SK-N-SH treated with all-trans-retinoic acid at 6 μM for 48 hours (cell line): ENCODE results near the gene CLTA.

ENCODE experiments used
- ATAC-seq: fragments of 200-7000 bp; cut with Tn5 transposase; 3 replicates; pipeline ENCODE4 v1.9.1; 2020; ENCODE audit warnings: mild to moderate bottlenecking, moderate library complexity
- ARNTL ChIP-seq: fragments of 450-650 bp; formaldehyde crosslinking; IDR thresholded peaks from 2 replicates; pipeline ENCODE4 v1.5.0; 2020; ENCODE audit warnings: low read depth, mild to moderate bottlenecking, moderate library complexity, borderline replicate concordance
- BACH2 ChIP-seq: fragments of 250-450 bp; sonication (Bioruptor Pico); IDR thresholded peaks from 2 replicates; pipeline ENCODE4 v1.9.0; 2021; ENCODE audit warnings: mild to moderate bottlenecking, borderline replicate concordance
- CSDC2 ChIP-seq: fragments of 250-450 bp; sonication (Bioruptor Pico); IDR thresholded peaks from 2 replicates; pipeline ENCODE4 v1.5.0; 2020; ENCODE audit warnings: mild to moderate bottlenecking, moderate library complexity
- ESRRG ChIP-seq: fragments of 250-450 bp; sonication (Bioruptor Pico); IDR thresholded peaks from 2 replicates; pipeline ENCODE4 v1.6.1; 2021; ENCODE audit warnings: mild to moderate bottlenecking
- GLIS3 ChIP-seq: fragments of 250-450 bp; sonication (Bioruptor Pico); IDR thresholded peaks from 2 replicates; pipeline ENCODE4 v1.5.0; 2020; ENCODE audit warnings: mild to moderate bottlenecking, moderate library complexity
- ISL1 ChIP-seq: fragments of 250-450 bp; sonication (Bioruptor Pico); IDR thresholded peaks from 2 replicates; pipeline ENCODE4 v2.1.2; 2022; ENCODE audit warnings: mild to moderate bottlenecking, moderate library complexity
- OSR1 ChIP-seq: fragments of 250-450 bp; sonication (Bioruptor Pico); IDR thresholded peaks from 2 replicates; pipeline ENCODE4 v1.8.0; 2022; ENCODE audit warnings: moderate library complexity, mild to moderate bottlenecking, inconsistent platforms
- RARB ChIP-seq: fragments of 250-450 bp; sonication (Bioruptor Pico); IDR thresholded peaks from 2 replicates; pipeline ENCODE4 v1.8.0; 2021; ENCODE audit warnings: mild to moderate bottlenecking, moderate library complexity
- SNAI2 ChIP-seq: fragments of 250-450 bp; sonication (Bioruptor Pico); IDR thresholded peaks from 2 replicates; pipeline ENCODE4 v1.5.0; 2020; ENCODE audit warnings: mild to moderate bottlenecking, moderate library complexity
- TCF4 ChIP-seq: fragments of 250-450 bp; sonication (Bioruptor Pico); IDR thresholded peaks from 2 replicates; pipeline ENCODE4 v1.8.0; 2021; ENCODE audit warnings: mild to moderate bottlenecking, moderate library complexity, borderline replicate concordance
- TOX ChIP-seq: fragments of 250-450 bp; sonication (Bioruptor Pico); IDR thresholded peaks from 2 replicates; pipeline ENCODE4 v1.8.0; 2021; ENCODE audit warnings: mild to moderate bottlenecking, moderate library complexity, borderline replicate concordance
- ZC3H10 ChIP-seq: fragments of 250-450 bp; sonication (Bioruptor Pico); IDR thresholded peaks from 2 replicates; pipeline ENCODE4 v1.5.1; 2021; ENCODE audit warnings: mild to moderate bottlenecking, moderate library complexity
- ZFP3 ChIP-seq: fragments of 250-450 bp; sonication (Bioruptor Pico); IDR thresholded peaks from 2 replicates; pipeline ENCODE4 v1.5.0; 2020; ENCODE audit warnings: mild to moderate bottlenecking, moderate library complexity
- ZFP30 ChIP-seq: fragments of 450-650 bp; formaldehyde crosslinking; IDR thresholded peaks from 2 replicates; pipeline ENCODE4 v1.5.0; 2022; ENCODE audit warnings: mild to moderate bottlenecking, moderate library complexity
- ZNF70 ChIP-seq: fragments of 450-650 bp; formaldehyde crosslinking; IDR thresholded peaks from 2 replicates; pipeline ENCODE4 v1.5.0; 2020; ENCODE audit warnings: mild to moderate bottlenecking, moderate library complexity
- ZNF8 ChIP-seq: fragments of 450-650 bp; formaldehyde crosslinking; IDR thresholded peaks from 2 replicates; pipeline ENCODE4 v1.5.0; 2020; ENCODE audit warnings: mild to moderate bottlenecking, moderate library complexity
- TF ChIP-seq, protein P1 (sequence below): fragments of 250-450 bp; sonication (Bioruptor Pico); IDR thresholded peaks from 2 replicates; pipeline ENCODE4 v1.8.0; 2020; ENCODE audit warnings: mild to moderate bottlenecking, moderate library complexity, borderline replicate concordance
- TF ChIP-seq, protein P2 (sequence below): fragments of 250-450 bp; sonication (Bioruptor Pico); IDR thresholded peaks from 2 replicates; pipeline ENCODE4 v1.5.0; 2020; ENCODE audit warnings: mild to moderate bottlenecking, moderate library complexity
- TF ChIP-seq, protein P3 (sequence below): fragments of 250-450 bp; sonication (Bioruptor Pico); IDR thresholded peaks from 2 replicates; pipeline ENCODE4 v1.8.0; 2021; ENCODE audit warnings: low read depth, mild to moderate bottlenecking, moderate library complexity, borderline replicate concordance
- TF ChIP-seq, protein P4 (sequence below): fragments of 250-450 bp; sonication (Bioruptor Pico); IDR thresholded peaks from 2 replicates; pipeline ENCODE4 v1.5.1; 2020; ENCODE audit warnings: low read depth, mild to moderate bottlenecking, moderate library complexity

CLTA gene

DNA sequence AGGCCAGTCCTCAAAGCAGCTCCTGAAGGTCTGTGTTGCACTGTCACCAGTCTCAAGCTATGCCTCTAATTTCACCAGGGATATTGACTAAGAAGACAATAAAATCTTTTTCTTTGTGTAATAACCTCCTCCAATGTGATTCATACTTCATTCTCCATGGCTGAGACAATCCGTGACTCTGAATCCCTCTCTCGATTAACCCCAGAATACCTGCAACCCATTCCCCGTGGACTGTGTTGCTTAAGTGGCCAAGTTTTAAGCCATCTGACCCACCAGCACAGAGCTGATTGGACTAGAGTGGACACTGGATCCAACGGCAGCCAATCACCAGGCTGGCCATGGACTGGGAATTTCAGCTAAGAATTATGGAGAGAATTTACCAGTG is 26.9 kb upstream of the CLTA start:
- ATAC-seq: no peak
- TF ChIP-seq, protein P1, sequence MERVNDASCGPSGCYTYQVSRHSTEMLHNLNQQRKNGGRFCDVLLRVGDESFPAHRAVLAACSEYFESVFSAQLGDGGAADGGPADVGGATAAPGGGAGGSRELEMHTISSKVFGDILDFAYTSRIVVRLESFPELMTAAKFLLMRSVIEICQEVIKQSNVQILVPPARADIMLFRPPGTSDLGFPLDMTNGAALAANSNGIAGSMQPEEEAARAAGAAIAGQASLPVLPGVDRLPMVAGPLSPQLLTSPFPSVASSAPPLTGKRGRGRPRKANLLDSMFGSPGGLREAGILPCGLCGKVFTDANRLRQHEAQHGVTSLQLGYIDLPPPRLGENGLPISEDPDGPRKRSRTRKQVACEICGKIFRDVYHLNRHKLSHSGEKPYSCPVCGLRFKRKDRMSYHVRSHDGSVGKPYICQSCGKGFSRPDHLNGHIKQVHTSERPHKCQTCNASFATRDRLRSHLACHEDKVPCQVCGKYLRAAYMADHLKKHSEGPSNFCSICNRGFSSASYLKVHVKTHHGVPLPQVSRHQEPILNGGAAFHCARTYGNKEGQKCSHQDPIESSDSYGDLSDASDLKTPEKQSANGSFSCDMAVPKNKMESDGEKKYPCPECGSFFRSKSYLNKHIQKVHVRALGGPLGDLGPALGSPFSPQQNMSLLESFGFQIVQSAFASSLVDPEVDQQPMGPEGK (CRISPR knock-in tag): no peak
- TF ChIP-seq OSR1 (no peak), ZFP3 (CRISPR knock-in tag) (no peak), ZNF8 (CRISPR knock-in tag) (no peak), SNAI2 (no peak), CSDC2 (CRISPR knock-in tag) (no peak), ZFP30 (CRISPR knock-in tag) (no peak), ZC3H10 (no peak), ZNF70 (no peak), TOX (no peak), GLIS3 (CRISPR knock-in tag) (no peak), ISL1 (no peak), ESRRG (CRISPR knock-in tag) (no peak), ARNTL (CRISPR knock-in tag) (no peak)
- TF ChIP-seq, protein P2, sequence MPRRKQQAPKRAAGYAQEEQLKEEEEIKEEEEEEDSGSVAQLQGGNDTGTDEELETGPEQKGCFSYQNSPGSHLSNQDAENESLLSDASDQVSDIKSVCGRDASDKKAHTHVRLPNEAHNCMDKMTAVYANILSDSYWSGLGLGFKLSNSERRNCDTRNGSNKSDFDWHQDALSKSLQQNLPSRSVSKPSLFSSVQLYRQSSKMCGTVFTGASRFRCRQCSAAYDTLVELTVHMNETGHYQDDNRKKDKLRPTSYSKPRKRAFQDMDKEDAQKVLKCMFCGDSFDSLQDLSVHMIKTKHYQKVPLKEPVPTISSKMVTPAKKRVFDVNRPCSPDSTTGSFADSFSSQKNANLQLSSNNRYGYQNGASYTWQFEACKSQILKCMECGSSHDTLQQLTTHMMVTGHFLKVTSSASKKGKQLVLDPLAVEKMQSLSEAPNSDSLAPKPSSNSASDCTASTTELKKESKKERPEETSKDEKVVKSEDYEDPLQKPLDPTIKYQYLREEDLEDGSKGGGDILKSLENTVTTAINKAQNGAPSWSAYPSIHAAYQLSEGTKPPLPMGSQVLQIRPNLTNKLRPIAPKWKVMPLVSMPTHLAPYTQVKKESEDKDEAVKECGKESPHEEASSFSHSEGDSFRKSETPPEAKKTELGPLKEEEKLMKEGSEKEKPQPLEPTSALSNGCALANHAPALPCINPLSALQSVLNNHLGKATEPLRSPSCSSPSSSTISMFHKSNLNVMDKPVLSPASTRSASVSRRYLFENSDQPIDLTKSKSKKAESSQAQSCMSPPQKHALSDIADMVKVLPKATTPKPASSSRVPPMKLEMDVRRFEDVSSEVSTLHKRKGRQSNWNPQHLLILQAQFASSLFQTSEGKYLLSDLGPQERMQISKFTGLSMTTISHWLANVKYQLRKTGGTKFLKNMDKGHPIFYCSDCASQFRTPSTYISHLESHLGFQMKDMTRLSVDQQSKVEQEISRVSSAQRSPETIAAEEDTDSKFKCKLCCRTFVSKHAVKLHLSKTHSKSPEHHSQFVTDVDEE (CRISPR knock-in tag): no peak
- TF ChIP-seq, protein P3, sequence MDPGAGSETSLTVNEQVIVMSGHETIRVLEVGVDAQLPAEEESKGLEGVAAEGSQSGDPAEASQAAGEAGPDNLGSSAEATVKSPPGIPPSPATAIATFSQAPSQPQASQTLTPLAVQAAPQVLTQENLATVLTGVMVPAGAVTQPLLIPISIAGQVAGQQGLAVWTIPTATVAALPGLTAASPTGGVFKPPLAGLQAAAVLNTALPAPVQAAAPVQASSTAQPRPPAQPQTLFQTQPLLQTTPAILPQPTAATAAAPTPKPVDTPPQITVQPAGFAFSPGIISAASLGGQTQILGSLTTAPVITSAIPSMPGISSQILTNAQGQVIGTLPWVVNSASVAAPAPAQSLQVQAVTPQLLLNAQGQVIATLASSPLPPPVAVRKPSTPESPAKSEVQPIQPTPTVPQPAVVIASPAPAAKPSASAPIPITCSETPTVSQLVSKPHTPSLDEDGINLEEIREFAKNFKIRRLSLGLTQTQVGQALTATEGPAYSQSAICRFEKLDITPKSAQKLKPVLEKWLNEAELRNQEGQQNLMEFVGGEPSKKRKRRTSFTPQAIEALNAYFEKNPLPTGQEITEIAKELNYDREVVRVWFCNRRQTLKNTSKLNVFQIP (CRISPR knock-in tag): no peak

DNA sequence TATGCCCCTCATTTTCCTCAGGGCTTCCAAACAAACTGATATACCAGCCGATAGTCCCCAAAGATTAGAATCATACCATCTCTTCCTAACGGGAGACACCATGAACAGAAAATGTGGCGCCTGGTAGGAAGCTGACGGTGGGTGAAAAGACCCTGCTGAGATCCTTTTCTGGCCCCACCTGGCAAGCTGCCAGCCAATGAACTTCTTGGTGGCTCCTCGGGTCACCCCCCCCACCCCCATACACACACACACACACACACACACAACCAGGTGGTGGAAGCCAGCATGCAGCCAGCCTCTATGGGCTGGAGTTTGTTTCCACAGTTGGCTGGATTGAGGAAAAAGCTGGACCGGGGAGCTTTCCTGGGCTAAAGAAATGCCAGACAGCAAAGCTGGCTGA is 26.3 kb upstream of the CLTA start:
- no peak for ATAC-seq
- TF ChIP-seq ESRRG (CRISPR knock-in tag) (no peak), OSR1 (no peak), TCF4 (CRISPR knock-in tag) (no peak), GLIS3 (CRISPR knock-in tag) (no peak), BACH2 (CRISPR knock-in tag) (no peak), ISL1 (no peak), ZC3H10 (no peak), SNAI2 (no peak), ZNF70 (no peak)
- TF ChIP-seq, protein P2 (CRISPR knock-in tag): no peak
- TF ChIP-seq, protein P4, sequence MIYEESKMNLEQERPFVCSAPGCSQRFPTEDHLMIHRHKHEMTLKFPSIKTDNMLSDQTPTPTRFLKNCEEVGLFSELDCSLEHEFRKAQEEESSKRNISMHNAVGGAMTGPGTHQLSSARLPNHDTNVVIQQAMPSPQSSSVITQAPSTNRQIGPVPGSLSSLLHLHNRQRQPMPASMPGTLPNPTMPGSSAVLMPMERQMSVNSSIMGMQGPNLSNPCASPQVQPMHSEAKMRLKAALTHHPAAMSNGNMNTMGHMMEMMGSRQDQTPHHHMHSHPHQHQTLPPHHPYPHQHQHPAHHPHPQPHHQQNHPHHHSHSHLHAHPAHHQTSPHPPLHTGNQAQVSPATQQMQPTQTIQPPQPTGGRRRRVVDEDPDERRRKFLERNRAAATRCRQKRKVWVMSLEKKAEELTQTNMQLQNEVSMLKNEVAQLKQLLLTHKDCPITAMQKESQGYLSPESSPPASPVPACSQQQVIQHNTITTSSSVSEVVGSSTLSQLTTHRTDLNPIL (CRISPR knock-in tag): no peak

DNA sequence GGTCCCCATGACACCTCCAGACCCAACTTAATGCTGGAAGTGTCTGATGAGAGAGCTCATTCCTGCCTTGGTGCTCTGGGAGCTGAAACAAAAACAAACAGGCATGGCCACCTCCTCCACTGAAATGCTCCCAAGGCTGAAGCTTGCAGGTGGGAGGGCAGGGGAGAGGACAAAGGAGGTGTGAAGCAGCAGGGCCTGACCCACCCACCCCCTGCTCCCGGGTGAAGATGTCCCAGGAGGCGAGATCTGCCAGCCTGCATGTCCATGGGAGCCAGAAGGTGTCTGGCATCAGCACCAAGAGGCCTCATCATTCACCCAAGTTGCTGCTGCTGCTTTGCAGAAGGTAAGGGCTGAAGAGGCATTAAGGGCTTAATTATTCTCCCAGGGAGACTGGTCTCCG is 25.7 kb upstream of the CLTA start:
- ATAC-seq: no peak
- TF ChIP-seq RARB (CRISPR knock-in tag) (no peak), TOX (no peak), ARNTL (CRISPR knock-in tag) (no peak), OSR1 (no peak)
- TF ChIP-seq, protein P2 (CRISPR knock-in tag): no peak
- TF ChIP-seq, protein P4 (CRISPR knock-in tag): no peak
- TF ChIP-seq, protein P3 (CRISPR knock-in tag): no peak
